ENCODE measurements around the gene ITGB6.

ITGB6 gene

DNA sequence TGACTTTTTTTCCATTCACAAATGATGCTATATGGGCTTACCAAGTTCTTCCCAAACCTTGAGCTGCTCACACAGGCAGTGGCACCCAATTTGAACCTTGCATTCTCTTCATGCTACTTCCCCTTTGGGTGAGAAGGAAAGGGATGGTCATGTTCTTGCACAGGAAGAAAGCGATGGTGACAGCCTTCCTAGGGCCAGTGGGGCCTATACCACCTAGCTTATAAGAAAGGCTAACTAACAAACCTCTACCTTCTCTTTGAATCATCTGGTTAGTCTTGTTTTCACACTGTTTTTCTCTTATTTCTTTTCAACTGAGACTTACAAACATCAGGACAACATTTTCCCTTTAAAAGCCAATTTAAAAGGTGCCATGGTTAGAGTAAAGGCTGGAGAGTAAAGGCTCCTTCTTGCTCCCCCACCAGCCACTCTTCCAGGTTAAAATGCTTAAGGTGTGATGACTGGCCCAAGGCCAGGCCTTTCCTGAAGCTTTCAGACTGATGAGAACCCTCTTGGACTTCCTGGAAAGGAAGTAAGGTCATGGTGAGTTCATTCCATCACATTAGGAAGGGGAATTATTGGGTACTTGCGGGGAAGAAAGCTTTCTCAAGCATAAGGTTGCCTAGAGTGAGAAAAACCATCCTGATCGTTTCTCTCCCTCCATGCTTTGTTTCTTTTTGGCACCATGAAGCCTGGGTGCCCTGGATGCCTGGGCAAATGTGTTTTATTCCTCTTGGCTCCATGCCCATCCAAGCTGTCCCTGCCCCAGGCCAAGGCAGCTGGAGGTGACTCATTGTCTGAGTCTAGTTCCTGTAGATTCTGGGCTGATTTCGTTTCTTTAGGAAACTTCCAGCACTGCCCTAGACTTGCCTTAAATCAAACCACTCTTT, 41.4 kb upstream of the ITGB6 start:
- H3K4me3 ChIP-seq (replicated peaks; ENCODE audit: low read depth, low read length): no peak overlapping the region
- TF ChIP-seq, protein P1, sequence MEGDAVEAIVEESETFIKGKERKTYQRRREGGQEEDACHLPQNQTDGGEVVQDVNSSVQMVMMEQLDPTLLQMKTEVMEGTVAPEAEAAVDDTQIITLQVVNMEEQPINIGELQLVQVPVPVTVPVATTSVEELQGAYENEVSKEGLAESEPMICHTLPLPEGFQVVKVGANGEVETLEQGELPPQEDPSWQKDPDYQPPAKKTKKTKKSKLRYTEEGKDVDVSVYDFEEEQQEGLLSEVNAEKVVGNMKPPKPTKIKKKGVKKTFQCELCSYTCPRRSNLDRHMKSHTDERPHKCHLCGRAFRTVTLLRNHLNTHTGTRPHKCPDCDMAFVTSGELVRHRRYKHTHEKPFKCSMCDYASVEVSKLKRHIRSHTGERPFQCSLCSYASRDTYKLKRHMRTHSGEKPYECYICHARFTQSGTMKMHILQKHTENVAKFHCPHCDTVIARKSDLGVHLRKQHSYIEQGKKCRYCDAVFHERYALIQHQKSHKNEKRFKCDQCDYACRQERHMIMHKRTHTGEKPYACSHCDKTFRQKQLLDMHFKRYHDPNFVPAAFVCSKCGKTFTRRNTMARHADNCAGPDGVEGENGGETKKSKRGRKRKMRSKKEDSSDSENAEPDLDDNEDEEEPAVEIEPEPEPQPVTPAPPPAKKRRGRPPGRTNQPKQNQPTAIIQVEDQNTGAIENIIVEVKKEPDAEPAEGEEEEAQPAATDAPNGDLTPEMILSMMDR (IDR thresholded peaks at IDR 0.05; ENCODE audit: low read length, missing control alignments): no peak
- peak; percentile 82 for DNase-seq (ENCODE audit: low read depth)

DNA sequence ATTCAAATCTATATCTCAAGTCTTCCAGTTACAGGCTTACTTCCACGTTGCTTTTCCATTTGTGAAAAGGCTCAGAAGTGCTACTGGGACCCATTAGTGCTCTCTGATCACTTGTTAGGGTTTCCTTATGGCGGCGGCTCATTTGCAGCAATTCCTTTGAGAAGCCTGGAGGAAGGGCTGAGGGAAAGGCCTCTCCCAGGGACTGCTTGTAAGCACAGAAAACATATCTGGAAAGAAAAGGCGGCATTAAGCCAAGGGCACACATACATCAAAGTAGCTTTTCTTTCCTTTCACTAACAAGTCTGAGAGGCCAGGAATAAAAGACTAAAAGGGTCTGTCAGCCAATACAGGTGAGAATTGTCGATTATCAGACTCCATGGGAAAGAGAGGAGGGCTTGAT, 39.4 kb upstream of the ITGB6 start:
- no peak for DNase-seq (ENCODE audit: low read depth)
- TF ChIP-seq, protein P1 (IDR thresholded peaks at IDR 0.05; ENCODE audit: low read length, missing control alignments): no peak
- H3K4me3 ChIP-seq (replicated peaks; ENCODE audit: low read depth, low read length): no peak overlapping the region

DNA sequence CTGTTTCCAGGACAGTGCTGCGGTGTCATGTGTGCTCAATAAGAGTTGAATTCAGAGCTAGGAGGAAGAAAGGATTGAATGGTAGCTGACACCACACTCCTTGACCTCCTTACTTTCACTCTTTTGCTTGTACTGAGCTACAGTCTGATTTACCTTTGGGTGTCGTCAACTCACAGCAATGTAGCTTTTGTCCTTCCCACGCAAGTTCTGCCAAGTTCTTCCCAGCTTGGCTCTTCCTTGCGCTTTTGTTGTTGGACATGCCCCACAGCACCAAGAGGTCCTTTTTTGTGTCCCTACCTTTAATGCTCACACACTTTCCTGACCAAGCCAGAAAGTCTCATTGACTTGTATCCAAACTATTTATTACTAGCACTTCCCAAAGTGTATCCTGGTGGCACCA, 38.3 kb upstream of the ITGB6 start:
- no peak overlapping the region for H3K4me3 ChIP-seq (replicated peaks; ENCODE audit: low read depth, low read length)
- DNase-seq (ENCODE audit: low read depth): no peak
- TF ChIP-seq, protein P1 (IDR thresholded peaks at IDR 0.05; ENCODE audit: low read length, missing control alignments): no peak

DNA sequence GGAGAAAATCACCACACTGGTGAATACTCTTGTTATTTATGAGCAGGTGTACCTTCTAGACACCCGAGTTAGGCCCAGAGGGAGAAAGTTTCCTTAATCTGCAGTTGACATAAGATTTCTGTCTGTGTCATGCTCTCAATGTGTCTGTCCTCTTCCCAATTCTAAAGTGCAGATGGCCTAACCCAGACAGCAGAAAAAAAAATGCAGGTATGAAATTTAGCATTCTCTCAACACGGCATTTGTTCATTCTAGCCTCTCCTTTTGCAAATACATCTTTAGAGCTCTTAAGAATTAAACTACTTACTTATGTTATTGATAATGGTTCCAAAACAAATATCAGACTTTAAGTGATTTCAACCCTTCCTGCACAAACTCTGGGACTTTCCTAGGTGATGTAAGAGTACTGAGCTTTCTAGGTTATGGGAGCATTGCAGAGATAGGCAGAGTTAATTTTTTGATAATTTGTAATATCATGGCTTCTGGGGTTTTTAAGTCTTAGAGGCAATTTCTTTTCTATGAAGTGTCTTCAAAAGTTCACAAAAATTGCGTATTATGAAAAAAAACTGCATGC, 32.9 kb upstream of the ITGB6 start:
- DNase-seq (ENCODE audit: low read depth): no peak

DNA sequence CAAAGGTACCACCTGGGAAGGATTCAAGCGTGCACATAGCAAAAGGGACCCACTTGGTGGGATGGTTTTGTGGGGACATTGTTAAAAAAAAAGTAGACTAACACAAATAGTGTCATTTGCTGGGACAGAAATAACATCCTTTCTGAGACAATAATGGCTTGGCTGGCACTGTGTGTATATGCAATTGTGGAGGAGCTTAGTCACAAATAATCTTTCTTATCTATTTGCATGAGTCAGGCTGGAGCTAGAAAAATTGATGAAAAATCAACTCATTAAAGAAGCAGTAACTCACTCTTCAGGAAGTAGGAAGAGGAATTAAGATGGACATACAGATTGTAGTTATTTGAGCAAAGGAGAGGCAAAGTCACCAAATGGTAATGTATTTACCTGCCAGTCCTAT, 29.5 kb upstream of the ITGB6 start:
- no peak overlapping the region for H3K4me3 ChIP-seq (replicated peaks; ENCODE audit: low read depth, low read length)
- TF ChIP-seq, protein P1 (IDR thresholded peaks at IDR 0.05; ENCODE audit: low read length, missing control alignments): no peak
- DNase-seq (ENCODE audit: low read depth): peak; percentile 64

More for the DNA sequence above, 32.9 kb upstream of the ITGB6 start:
- no peak overlapping the region for H3K4me3 ChIP-seq (replicated peaks; ENCODE audit: low read depth, low read length)
- TF ChIP-seq, protein P1 (IDR thresholded peaks at IDR 0.05; ENCODE audit: low read length, missing control alignments): no peak

DNA sequence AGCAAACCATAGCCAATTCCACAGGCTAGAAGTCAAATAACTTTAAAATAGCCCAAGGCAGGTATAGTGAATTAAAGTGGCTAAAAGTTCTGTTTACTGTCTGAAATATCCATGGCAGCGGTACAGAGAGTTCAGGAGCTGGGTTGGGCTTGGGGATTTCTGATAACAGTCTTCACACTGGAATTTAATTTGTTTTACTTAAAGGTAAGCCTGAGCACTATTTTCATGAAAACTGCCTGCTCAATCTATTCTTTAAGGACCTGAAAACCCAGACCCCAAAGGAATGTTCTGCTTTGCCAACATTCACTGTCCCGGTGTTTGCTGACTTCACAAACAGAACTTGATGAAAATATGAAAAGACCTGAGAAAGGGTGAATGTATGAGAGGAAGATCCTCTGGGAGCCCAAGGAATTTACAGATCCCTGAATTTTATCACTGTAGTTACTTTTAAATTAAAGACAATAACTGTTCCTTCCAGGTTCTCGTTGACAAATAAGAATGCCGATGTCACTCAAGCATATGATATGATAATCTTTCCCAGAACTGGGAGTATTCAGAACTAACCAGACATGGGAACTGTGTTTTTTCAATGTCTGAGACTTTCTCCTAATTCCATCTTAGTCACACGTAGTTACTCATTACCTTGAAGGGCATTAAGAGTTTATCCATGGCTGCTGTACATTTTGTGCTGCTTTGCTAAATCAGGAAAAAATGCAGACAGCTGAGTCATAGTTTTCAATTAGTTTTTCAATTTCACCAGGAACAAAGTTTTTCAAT, 28.3 kb upstream of the ITGB6 start:
- peak; percentile 83 for DNase-seq (ENCODE audit: low read depth)
- TF ChIP-seq, protein P1 (IDR thresholded peaks at IDR 0.05; ENCODE audit: low read length, missing control alignments): no peak
- H3K4me3 ChIP-seq (replicated peaks; ENCODE audit: low read depth, low read length): no peak overlapping the region

All from fibroblast of pulmonary artery (primary cell).